HL-60 (cell line): ENCODE data around the gene ENDOV.

Source experiments
- DNase-seq, 2 experiments: peaks; one replicate each; pipeline ENCODE4 v3.0.0-alpha.2; 2010 to 2020; ENCODE audit warnings: low read depth in 1 of 2, low spot score in 1 of 2
- H3K27ac ChIP-seq: fragments of 250-450 bp; sonication (Bioruptor Pico); replicated peaks from 2 replicates; pipeline ENCODE4 v1.5.1; 2020; ENCODE audit warnings: mild to moderate bottlenecking, moderate library complexity
- H3K27me3 ChIP-seq: fragments of 250-450 bp; sonication (Bioruptor Pico); 2 replicates; pipeline ENCODE4 v1.5.1; 2021; ENCODE audit warnings: mild to moderate bottlenecking, moderate library complexity; ENCODE audit not compliant: insufficient read depth, poor library complexity, severe bottlenecking
- H3K4me3 ChIP-seq: replicated peaks from 2 replicates; pipeline ENCODE4 v1.5.1; 2011; ENCODE audit warnings: mild to moderate bottlenecking, control low read depth, low read length; ENCODE audit not compliant: insufficient read depth
- GABPA ChIP-seq: IDR thresholded peaks from 2 replicates; pipeline ENCODE4 v1.6.1; 2012; ENCODE audit warnings: low read depth
- POLR2AphosphoS5 ChIP-seq: IDR thresholded peaks from 2 replicates; pipeline ENCODE4 v1.6.1; 2012; ENCODE audit warnings: low read depth
- SPI1 ChIP-seq: IDR thresholded peaks from 2 replicates; pipeline ENCODE4 v1.6.1; 2012; ENCODE audit warnings: low read depth, mild to moderate bottlenecking, borderline replicate concordance
- TF ChIP-seq, protein P1 (sequence below): IDR thresholded peaks from 2 replicates; pipeline ENCODE4 v1.6.1; 2012; ENCODE audit warnings: low read depth; ENCODE audit not compliant: insufficient replicate concordance
- TF ChIP-seq, protein P2 (sequence below): IDR thresholded peaks from one replicate; pipeline ENCODE4 v1.5.1; 2011; ENCODE audit warnings: low read length, control low read depth, inconsistent platforms; ENCODE audit not compliant: insufficient read depth

Gene ENDOV

DNA sequence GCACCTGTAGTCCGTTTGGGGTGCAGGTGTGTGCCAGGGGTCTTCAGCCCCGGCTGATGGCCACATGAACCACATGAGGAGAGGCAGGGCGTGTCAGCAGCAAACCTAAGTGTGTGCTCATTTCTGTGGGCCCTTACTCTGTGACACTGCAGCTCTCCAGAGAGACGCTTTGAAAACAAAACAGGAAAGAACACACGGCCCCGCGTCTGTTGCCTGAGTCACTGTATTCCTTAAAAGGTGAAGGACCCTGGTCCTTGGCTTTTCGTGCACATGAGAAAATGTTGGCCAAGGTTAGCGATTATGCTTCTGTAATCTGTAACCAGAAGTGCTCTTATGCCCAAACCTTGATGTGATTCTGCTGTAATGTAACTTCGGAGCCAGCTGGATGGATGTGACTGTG is 22.6 kb downstream of the ENDOV start:
- TF ChIP-seq POLR2AphosphoS5, result no peak
- TF ChIP-seq, protein P1, sequence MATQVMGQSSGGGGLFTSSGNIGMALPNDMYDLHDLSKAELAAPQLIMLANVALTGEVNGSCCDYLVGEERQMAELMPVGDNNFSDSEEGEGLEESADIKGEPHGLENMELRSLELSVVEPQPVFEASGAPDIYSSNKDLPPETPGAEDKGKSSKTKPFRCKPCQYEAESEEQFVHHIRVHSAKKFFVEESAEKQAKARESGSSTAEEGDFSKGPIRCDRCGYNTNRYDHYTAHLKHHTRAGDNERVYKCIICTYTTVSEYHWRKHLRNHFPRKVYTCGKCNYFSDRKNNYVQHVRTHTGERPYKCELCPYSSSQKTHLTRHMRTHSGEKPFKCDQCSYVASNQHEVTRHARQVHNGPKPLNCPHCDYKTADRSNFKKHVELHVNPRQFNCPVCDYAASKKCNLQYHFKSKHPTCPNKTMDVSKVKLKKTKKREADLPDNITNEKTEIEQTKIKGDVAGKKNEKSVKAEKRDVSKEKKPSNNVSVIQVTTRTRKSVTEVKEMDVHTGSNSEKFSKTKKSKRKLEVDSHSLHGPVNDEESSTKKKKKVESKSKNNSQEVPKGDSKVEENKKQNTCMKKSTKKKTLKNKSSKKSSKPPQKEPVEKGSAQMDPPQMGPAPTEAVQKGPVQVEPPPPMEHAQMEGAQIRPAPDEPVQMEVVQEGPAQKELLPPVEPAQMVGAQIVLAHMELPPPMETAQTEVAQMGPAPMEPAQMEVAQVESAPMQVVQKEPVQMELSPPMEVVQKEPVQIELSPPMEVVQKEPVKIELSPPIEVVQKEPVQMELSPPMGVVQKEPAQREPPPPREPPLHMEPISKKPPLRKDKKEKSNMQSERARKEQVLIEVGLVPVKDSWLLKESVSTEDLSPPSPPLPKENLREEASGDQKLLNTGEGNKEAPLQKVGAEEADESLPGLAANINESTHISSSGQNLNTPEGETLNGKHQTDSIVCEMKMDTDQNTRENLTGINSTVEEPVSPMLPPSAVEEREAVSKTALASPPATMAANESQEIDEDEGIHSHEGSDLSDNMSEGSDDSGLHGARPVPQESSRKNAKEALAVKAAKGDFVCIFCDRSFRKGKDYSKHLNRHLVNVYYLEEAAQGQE, result no peak
- no peak for TF ChIP-seq SPI1
- TF ChIP-seq GABPA, result no peak
- TF ChIP-seq, protein P2, sequence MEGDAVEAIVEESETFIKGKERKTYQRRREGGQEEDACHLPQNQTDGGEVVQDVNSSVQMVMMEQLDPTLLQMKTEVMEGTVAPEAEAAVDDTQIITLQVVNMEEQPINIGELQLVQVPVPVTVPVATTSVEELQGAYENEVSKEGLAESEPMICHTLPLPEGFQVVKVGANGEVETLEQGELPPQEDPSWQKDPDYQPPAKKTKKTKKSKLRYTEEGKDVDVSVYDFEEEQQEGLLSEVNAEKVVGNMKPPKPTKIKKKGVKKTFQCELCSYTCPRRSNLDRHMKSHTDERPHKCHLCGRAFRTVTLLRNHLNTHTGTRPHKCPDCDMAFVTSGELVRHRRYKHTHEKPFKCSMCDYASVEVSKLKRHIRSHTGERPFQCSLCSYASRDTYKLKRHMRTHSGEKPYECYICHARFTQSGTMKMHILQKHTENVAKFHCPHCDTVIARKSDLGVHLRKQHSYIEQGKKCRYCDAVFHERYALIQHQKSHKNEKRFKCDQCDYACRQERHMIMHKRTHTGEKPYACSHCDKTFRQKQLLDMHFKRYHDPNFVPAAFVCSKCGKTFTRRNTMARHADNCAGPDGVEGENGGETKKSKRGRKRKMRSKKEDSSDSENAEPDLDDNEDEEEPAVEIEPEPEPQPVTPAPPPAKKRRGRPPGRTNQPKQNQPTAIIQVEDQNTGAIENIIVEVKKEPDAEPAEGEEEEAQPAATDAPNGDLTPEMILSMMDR, result no peak
- no peak overlapping the region for H3K4me3 ChIP-seq
- no peaks in the 10 kb centered on the region for H3K27me3 ChIP-seq
- DNase-seq, result no peak
- no peak overlapping the region for H3K27ac ChIP-seq

DNA sequence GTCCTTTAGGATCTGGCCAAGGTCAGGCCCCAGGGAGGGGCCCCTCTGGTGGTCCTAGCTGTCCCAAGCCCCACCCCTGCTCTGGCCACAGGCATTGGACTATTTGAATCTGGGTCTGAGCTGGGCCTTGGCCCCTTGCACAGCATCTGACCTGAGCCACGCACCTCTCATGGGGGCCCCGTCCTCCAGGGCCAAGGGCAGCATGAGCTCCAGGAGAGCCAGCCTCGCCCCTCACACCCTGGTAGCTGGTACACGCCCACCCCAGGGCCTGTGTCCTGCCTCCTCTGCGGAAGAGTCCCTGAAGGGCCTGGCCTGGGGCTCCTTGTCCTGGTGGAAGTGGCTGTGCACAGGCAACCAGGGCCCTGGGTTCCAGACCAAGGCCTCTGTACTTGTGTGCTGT is 23.8 kb downstream of the ENDOV start:
- TF ChIP-seq, protein P2, result no peak
- DNase-seq, result no peak
- Histone ChIP-seq H3K27me3 (no peaks in the 10 kb centered on the region), H3K27ac (no peak overlapping the region), H3K4me3 (no peak overlapping the region)

DNA sequence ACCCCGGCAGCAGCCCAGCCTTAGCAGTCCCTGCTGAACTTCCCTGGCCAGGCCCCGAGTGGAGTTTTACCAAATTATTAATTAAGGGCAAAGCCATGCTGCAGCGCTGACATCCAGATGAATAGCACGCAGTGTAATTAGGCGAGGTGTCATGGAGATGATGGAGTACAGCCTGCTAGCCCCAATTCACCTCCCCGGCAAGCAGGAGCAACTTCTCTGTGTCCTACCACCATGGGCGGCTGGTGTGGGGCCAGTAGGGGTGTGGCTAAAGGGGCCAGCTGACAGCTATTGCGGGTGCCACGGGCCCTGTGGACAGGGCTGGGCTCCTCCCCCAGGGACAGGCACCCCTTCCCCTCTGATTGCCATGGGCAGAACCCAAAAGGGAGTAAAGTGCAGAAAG is 24.5 kb downstream of the ENDOV start:
- DNase-seq, result no peak
- Histone ChIP-seq H3K27me3 (no peaks in the 10 kb centered on the region), H3K4me3 (no peak overlapping the region), H3K27ac (no peak overlapping the region)
- no peak for TF ChIP-seq GABPA
- TF ChIP-seq, protein P1, result no peak
- no peak for TF ChIP-seq SPI1

DNA sequence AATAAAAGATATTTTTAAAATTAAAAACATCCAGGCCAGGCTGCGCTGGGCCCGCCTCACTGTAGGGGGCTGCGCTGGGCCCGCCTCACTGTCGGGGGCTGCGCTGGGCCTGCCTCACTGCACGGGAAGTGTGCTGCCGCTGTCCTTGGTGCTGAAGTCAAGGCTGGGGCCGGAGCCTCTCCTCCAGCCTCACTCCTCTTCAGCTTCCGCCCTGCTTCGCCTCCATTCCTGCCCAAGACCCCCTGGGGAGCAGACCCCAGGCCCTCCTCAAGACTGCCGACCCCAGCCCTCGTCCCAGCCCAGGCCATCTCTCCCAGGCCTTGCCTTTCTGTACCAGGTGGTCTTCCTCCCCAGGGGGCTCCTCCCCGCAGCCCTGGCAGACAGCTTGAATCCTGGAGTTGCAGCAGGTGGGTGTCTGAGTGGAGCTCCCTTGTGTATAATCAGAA is 26.2 kb downstream of the ENDOV start:
- Histone ChIP-seq H3K27me3 (no peaks in the 10 kb centered on the region), H3K4me3 (no peak overlapping the region), H3K27ac (no peak overlapping the region)
- no peak for TF ChIP-seq SPI1
- TF ChIP-seq, protein P1, result peak; percentile 99
- peak; percentile 21 to 24 for DNase-seq
